GM23338 (cell line): ENCODE results near the gene MICAL3. TPM values are rescaled to one million over a fixed set of nuclear protein-coding genes. Genes with fewer than 3 reads are reported as not detected.

Experiments
- ATAC-seq: fragments of 200-7000 bp; cut with Tn5 transposase; 3 replicates; pipeline ENCODE4 v1.9.1; 2020
- DNase-seq: peaks from one replicate; pipeline ENCODE4 v3.0.0-alpha.2; 2015; ENCODE audit warnings: low spot score
- H2AFZ ChIP-seq: fragments of 200-600 bp; sonication (generic); 2 replicates; pipeline ENCODE4 v1.8.0; 2016; ENCODE audit warnings: antibody characterized with exemption, mild to moderate bottlenecking, moderate library complexity
- H3F3A ChIP-seq: fragments of 200-600 bp; sonication (generic); replicated peaks from 2 replicates; pipeline ENCODE4 v1.8.0; 2017; ENCODE audit warnings: antibody characterized with exemption, mixed run types, low read depth
- H3K27ac ChIP-seq: fragments of 200-600 bp; sonication (generic); 2 replicates; pipeline ENCODE4 v1.6.1; 2016; ENCODE audit warnings: low read depth
- H3K27me3 ChIP-seq: fragments of 200-600 bp; sonication (generic); 2 replicates; pipeline ENCODE4 v1.8.0; 2016; ENCODE audit warnings: mild to moderate bottlenecking, mixed run types, moderate library complexity; ENCODE audit not compliant: insufficient read depth
- H3K36me3 ChIP-seq: fragments of 200-600 bp; sonication (generic); 2 replicates; pipeline ENCODE4 v1.8.0; 2016; ENCODE audit warnings: mild to moderate bottlenecking; ENCODE audit not compliant: insufficient read depth
- H3K4me1 ChIP-seq: fragments of 200-600 bp; sonication (generic); 2 replicates; pipeline ENCODE4 v1.8.0; 2016; ENCODE audit warnings: mild to moderate bottlenecking, moderate library complexity; ENCODE audit not compliant: insufficient read depth
- H3K4me2 ChIP-seq: fragments of 200-600 bp; sonication (generic); 2 replicates; pipeline ENCODE4 v1.7.1; 2017; ENCODE audit warnings: mixed run types
- H3K4me3 ChIP-seq: fragments of 200-600 bp; sonication (generic); 2 replicates; pipeline ENCODE4 v1.6.1; 2016; ENCODE audit warnings: mixed run types
- H3K79me2 ChIP-seq: fragments of 200-600 bp; sonication (generic); replicated peaks from 2 replicates; pipeline ENCODE4 v1.8.0; 2017; ENCODE audit warnings: mild to moderate bottlenecking; ENCODE audit not compliant: insufficient read depth
- H3K9me2 ChIP-seq: fragments of 200-600 bp; sonication (generic); 2 replicates; pipeline ENCODE4 v1.8.0; 2017; ENCODE audit not compliant: insufficient read depth
- H4K20me1 ChIP-seq: fragments of 200-600 bp; sonication (generic); replicated peaks from 2 replicates; pipeline ENCODE4 v1.8.0; 2017; ENCODE audit warnings: mild to moderate bottlenecking; ENCODE audit not compliant: insufficient read depth
- H3K27ac Mint-ChIP-seq: 2 replicates; pipeline ENCODE4 v1.8.0; 2020; ENCODE audit warnings: inconsistent platforms, mild to moderate bottlenecking, moderate library complexity, mixed read lengths
- H3K27me3 Mint-ChIP-seq: 3 replicates; pipeline ENCODE4 v1.8.0; 2022; ENCODE audit warnings: low read depth, mild to moderate bottlenecking, moderate library complexity, mixed read lengths, inconsistent platforms; ENCODE audit not compliant: insufficient read depth, poor library complexity
- H3K36me3 Mint-ChIP-seq: 3 replicates; pipeline ENCODE4 v1.8.0; 2021; ENCODE audit warnings: low read depth, mild to moderate bottlenecking, inconsistent platforms, moderate library complexity, mixed read lengths
- H3K4me1 Mint-ChIP-seq: 3 replicates; pipeline ENCODE4 v1.8.0; 2020; ENCODE audit warnings: mild to moderate bottlenecking, inconsistent platforms, mixed read lengths
- H3K4me3 Mint-ChIP-seq: 3 replicates; pipeline ENCODE4 v1.8.0; 2021; ENCODE audit warnings: moderate library complexity, mild to moderate bottlenecking, inconsistent platforms, mixed read lengths
- H3K9me3 Mint-ChIP-seq: 3 replicates; pipeline ENCODE4 v1.8.0; 2020; ENCODE audit warnings: moderate library complexity, mild to moderate bottlenecking, inconsistent platforms, mixed read lengths
- CREB1 ChIP-seq: fragments of 250-450 bp; sonication (Bioruptor Pico); IDR thresholded peaks from 2 replicates; pipeline ENCODE4 v1.5.0; 2020; ENCODE audit warnings: low read depth, mild to moderate bottlenecking, moderate library complexity
- EZH2 ChIP-seq: fragments of 200-600 bp; sonication (generic); IDR thresholded peaks from one replicate; pipeline ENCODE4 v1.8.0; 2017; ENCODE audit warnings: antibody characterized with exemption, mild to moderate bottlenecking, low read depth; ENCODE audit not compliant: unreplicated experiment
- EZH2phosphoT487 ChIP-seq: fragments of 200-600 bp; sonication (generic); IDR thresholded peaks from one replicate; pipeline ENCODE4 v1.8.1; 2018; ENCODE audit warnings: antibody characterized with exemption; ENCODE audit not compliant: unreplicated experiment
- JUNB ChIP-seq: IDR thresholded peaks from one replicate; pipeline ENCODE4 v1.6.1; 2016; ENCODE audit warnings: antibody characterized with exemption; ENCODE audit not compliant: unreplicated experiment
- NANOG ChIP-seq: IDR thresholded peaks from 2 replicates; pipeline ENCODE4 v1.6.1; 2016; ENCODE audit warnings: antibody characterized with exemption, borderline replicate concordance
- POLR2AphosphoS5 ChIP-seq: IDR thresholded peaks from 2 replicates; pipeline ENCODE4 v1.6.1; 2016; ENCODE audit warnings: antibody characterized with exemption, low read depth
- STAT1 ChIP-seq: IDR thresholded peaks from one replicate; pipeline ENCODE4 v1.6.1; 2016; ENCODE audit warnings: antibody characterized with exemption; ENCODE audit not compliant: unreplicated experiment
- ZNF114 ChIP-seq: fragments of 250-450 bp; sonication (Bioruptor Pico); IDR thresholded peaks from 2 replicates; pipeline ENCODE4 v1.5.0; 2020; ENCODE audit warnings: mild to moderate bottlenecking, moderate library complexity
- ZNF331 ChIP-seq: fragments of 250-450 bp; sonication (Bioruptor Pico); IDR thresholded peaks from 2 replicates; pipeline ENCODE4 v1.5.0; 2020; ENCODE audit warnings: low read depth, mild to moderate bottlenecking, moderate library complexity
- polyA plus RNA-seq: library from polyadenylated mRNA; unstranded; fragments of >200 nt; fragmentation: Nextera tagmentation; extraction: Ambion mirVana; gene quantifications from 2 replicates; pipeline ENCODE4 v1.2.1, GENCODE V29; 2016
- total RNA-seq: library from RNA; depleted of rRNA; stranded (reverse); fragments of >200 nt; shearing (Covaris generic); gene quantifications from 2 replicates; pipeline ENCODE4 v1.2.3, GENCODE V29; 2014
- TF ChIP-seq, protein P1 (sequence below): IDR thresholded peaks from 2 replicates; pipeline ENCODE4 v1.6.1; 2016; ENCODE audit warnings: antibody characterized with exemption
- TF ChIP-seq, protein P2 (sequence below): IDR thresholded peaks from one replicate; pipeline ENCODE4 v1.6.1; 2018; ENCODE audit warnings: antibody characterized with exemption; ENCODE audit not compliant: unreplicated experiment
- TF ChIP-seq, protein P3 (sequence below): fragments of 250-450 bp; sonication (Bioruptor Pico); IDR thresholded peaks from 2 replicates; pipeline ENCODE4 v1.5.0; 2020; ENCODE audit warnings: mild to moderate bottlenecking, moderate library complexity
- TF ChIP-seq, protein P4 (sequence below), 2 experiments: fragments of 200-600 bp in 1 of 2; sonication (generic) in 1 of 2; conservative IDR thresholded peaks; 2 replicates each; pipeline versions ENCODE4 v1.5.1 to v1.6.1; 2016 to 2017; ENCODE audit warnings: antibody characterized with exemption in 2 of 2, low read depth in 2 of 2, mild to moderate bottlenecking in 2 of 2, moderate library complexity in 1 of 2

Gene MICAL3
- total and polyA plus RNA-seq, 2 experiments from 2014 or later = 10.1 to 33.9 TPM

GRCh38 chr22:17951315-17951714 is 73.0 kb downstream of the MICAL3 start:
- no peaks in the 10 kb centered on the region for H3K9me2 ChIP-seq
- TF ChIP-seq, protein P1, sequence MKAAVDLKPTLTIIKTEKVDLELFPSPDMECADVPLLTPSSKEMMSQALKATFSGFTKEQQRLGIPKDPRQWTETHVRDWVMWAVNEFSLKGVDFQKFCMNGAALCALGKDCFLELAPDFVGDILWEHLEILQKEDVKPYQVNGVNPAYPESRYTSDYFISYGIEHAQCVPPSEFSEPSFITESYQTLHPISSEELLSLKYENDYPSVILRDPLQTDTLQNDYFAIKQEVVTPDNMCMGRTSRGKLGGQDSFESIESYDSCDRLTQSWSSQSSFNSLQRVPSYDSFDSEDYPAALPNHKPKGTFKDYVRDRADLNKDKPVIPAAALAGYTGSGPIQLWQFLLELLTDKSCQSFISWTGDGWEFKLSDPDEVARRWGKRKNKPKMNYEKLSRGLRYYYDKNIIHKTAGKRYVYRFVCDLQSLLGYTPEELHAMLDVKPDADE = no peak
- TF ChIP-seq EZH2phosphoT487 (no peak), STAT1 (no peak), JUNB (no peak), CREB1 (CRISPR knock-in tag) (no peak), POLR2AphosphoS5 (no peak), EZH2 (no peak), ZNF114 (CRISPR knock-in tag) (no peak), NANOG (no peak), ZNF331 (CRISPR knock-in tag) (no peak)
- TF ChIP-seq, protein P2, sequence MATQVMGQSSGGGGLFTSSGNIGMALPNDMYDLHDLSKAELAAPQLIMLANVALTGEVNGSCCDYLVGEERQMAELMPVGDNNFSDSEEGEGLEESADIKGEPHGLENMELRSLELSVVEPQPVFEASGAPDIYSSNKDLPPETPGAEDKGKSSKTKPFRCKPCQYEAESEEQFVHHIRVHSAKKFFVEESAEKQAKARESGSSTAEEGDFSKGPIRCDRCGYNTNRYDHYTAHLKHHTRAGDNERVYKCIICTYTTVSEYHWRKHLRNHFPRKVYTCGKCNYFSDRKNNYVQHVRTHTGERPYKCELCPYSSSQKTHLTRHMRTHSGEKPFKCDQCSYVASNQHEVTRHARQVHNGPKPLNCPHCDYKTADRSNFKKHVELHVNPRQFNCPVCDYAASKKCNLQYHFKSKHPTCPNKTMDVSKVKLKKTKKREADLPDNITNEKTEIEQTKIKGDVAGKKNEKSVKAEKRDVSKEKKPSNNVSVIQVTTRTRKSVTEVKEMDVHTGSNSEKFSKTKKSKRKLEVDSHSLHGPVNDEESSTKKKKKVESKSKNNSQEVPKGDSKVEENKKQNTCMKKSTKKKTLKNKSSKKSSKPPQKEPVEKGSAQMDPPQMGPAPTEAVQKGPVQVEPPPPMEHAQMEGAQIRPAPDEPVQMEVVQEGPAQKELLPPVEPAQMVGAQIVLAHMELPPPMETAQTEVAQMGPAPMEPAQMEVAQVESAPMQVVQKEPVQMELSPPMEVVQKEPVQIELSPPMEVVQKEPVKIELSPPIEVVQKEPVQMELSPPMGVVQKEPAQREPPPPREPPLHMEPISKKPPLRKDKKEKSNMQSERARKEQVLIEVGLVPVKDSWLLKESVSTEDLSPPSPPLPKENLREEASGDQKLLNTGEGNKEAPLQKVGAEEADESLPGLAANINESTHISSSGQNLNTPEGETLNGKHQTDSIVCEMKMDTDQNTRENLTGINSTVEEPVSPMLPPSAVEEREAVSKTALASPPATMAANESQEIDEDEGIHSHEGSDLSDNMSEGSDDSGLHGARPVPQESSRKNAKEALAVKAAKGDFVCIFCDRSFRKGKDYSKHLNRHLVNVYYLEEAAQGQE = no peak
- TF ChIP-seq, protein P3, sequence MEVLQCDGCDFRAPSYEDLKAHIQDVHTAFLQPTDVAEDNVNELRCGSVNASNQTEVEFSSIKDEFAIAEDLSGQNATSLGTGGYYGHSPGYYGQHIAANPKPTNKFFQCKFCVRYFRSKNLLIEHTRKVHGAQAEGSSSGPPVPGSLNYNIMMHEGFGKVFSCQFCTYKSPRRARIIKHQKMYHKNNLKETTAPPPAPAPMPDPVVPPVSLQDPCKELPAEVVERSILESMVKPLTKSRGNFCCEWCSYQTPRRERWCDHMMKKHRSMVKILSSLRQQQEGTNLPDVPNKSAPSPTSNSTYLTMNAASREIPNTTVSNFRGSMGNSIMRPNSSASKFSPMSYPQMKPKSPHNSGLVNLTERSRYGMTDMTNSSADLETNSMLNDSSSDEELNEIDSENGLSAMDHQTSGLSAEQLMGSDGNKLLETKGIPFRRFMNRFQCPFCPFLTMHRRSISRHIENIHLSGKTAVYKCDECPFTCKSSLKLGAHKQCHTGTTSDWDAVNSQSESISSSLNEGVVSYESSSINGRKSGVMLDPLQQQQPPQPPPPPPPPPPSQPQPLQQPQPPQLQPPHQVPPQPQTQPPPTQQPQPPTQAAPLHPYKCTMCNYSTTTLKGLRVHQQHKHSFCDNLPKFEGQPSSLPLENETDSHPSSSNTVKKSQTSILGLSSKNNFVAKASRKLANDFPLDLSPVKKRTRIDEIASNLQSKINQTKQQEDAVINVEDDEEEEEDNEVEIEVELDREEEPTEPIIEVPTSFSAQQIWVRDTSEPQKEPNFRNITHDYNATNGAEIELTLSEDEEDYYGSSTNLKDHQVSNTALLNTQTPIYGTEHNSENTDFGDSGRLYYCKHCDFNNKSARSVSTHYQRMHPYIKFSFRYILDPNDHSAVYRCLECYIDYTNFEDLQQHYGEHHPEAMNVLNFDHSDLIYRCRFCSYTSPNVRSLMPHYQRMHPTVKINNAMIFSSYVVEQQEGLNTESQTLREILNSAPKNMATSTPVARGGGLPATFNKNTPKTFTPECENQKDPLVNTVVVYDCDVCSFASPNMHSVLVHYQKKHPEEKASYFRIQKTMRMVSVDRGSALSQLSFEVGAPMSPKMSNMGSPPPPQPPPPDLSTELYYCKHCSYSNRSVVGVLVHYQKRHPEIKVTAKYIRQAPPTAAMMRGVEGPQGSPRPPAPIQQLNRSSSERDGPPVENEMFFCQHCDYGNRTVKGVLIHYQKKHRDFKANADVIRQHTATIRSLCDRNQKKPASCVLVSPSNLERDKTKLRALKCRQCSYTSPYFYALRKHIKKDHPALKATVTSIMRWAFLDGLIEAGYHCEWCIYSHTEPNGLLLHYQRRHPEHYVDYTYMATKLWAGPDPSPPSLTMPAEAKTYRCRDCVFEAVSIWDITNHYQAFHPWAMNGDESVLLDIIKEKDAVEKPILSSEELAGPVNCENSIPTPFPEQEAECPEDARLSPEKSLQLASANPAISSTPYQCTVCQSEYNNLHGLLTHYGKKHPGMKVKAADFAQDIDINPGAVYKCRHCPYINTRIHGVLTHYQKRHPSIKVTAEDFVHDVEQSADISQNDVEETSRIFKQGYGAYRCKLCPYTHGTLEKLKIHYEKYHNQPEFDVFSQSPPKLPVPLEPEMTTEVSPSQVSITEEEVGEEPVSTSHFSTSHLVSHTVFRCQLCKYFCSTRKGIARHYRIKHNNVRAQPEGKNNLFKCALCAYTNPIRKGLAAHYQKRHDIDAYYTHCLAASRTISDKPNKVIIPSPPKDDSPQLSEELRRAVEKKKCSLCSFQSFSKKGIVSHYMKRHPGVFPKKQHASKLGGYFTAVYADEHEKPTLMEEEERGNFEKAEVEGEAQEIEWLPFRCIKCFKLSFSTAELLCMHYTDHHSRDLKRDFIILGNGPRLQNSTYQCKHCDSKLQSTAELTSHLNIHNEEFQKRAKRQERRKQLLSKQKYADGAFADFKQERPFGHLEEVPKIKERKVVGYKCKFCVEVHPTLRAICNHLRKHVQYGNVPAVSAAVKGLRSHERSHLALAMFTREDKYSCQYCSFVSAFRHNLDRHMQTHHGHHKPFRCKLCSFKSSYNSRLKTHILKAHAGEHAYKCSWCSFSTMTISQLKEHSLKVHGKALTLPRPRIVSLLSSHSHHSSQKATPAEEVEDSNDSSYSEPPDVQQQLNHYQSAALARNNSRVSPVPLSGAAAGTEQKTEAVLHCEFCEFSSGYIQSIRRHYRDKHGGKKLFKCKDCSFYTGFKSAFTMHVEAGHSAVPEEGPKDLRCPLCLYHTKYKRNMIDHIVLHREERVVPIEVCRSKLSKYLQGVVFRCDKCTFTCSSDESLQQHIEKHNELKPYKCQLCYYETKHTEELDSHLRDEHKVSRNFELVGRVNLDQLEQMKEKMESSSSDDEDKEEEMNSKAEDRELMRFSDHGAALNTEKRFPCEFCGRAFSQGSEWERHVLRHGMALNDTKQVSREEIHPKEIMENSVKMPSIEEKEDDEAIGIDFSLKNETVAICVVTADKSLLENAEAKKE (CRISPR knock-in tag) = no peak
- TF ChIP-seq, protein P4, sequence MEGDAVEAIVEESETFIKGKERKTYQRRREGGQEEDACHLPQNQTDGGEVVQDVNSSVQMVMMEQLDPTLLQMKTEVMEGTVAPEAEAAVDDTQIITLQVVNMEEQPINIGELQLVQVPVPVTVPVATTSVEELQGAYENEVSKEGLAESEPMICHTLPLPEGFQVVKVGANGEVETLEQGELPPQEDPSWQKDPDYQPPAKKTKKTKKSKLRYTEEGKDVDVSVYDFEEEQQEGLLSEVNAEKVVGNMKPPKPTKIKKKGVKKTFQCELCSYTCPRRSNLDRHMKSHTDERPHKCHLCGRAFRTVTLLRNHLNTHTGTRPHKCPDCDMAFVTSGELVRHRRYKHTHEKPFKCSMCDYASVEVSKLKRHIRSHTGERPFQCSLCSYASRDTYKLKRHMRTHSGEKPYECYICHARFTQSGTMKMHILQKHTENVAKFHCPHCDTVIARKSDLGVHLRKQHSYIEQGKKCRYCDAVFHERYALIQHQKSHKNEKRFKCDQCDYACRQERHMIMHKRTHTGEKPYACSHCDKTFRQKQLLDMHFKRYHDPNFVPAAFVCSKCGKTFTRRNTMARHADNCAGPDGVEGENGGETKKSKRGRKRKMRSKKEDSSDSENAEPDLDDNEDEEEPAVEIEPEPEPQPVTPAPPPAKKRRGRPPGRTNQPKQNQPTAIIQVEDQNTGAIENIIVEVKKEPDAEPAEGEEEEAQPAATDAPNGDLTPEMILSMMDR (conservative IDR thresholded peaks at IDR 0.05; ENCODE audit: low read depth in 2 of 2) = no peak
- H2AFZ ChIP-seq = no peak overlapping the region
- H3K36me3 Mint-ChIP-seq = no peaks in the 10 kb centered on the region
- peaks cover 34% of the 10 kb centered on the region for H3K4me1 Mint-ChIP-seq
- no peaks in the 10 kb centered on the region for H3K9me3 Mint-ChIP-seq
- no peak overlapping the region for H3K27ac ChIP-seq
- no peaks in the 10 kb centered on the region for H3F3A ChIP-seq
- H3K4me2 ChIP-seq = no peak overlapping the region
- peaks cover 93% of the 10 kb centered on the region for H3K79me2 ChIP-seq
- peaks cover 8% of the 10 kb centered on the region for H3K4me1 ChIP-seq
- no peak overlapping the region for H3K4me3 ChIP-seq
- no peak overlapping the region for H3K4me3 Mint-ChIP-seq
- H4K20me1 ChIP-seq = peaks cover 5% of the 10 kb centered on the region; the same call in 1 of the 2 replicates
- ATAC-seq = no peak
- peaks cover 2% of the 10 kb centered on the region for H3K27me3 Mint-ChIP-seq
- no peak for DNase-seq
- no peak overlapping the region for H3K27ac Mint-ChIP-seq
- no peaks in the 10 kb centered on the region for H3K27me3 ChIP-seq
- H3K36me3 ChIP-seq = no peaks in the 10 kb centered on the region
